DOHH2 (cell line): ENCODE data around the gene CACNA1A.

Experiments
- EZH2phosphoT487 ChIP-seq: fragments of 200-600 bp; sonication (generic); IDR thresholded peaks from 2 replicates; pipeline ENCODE4 v1.6.1; 2017; ENCODE audit warnings: borderline replicate concordance, mild to moderate bottlenecking, antibody characterized with exemption, low read length, moderate library complexity, mixed read lengths
- TF ChIP-seq, protein P1 (sequence below): fragments of 200-600 bp; sonication (generic); IDR thresholded peaks from one replicate; pipeline ENCODE4 v1.5.1; 2014; ENCODE audit warnings: antibody characterized with exemption, mild to moderate bottlenecking, low read depth, low read length; ENCODE audit not compliant: poor library complexity, severe bottlenecking

DNA sequence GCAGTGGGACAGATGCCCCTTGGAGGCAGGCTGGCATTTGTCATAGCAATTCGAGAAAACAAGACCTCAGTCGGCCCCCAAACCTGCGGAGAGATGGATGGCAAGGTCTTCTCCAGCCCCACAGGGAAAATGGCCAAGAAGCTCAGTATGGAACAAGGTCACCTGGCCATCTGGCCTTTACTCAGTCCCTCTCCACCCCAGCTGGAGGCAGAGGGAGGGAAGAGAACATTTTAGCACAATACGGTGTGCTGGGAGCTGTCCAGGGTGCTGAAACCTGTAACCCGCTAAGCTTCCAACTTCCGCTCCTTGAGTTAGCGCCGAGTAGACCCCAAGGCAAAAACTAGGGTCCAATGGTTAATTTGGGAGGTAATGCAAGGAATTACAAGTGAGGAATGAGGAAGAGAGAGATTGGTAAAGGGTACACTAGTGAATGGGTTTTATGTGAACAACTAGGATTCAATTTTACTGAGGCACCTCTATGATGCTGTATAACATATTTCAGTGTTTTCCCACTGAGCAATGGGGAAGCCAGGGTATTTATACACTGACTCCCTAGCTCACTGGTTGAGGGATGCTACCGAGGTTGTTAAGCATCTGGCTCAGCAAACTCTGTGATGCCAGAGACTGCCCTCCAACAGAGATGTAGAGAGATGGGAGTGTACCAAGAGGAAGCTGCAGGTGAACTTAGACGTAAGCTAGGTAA is 64.3 kb downstream of the CACNA1A start:
- TF ChIP-seq, protein P1, sequence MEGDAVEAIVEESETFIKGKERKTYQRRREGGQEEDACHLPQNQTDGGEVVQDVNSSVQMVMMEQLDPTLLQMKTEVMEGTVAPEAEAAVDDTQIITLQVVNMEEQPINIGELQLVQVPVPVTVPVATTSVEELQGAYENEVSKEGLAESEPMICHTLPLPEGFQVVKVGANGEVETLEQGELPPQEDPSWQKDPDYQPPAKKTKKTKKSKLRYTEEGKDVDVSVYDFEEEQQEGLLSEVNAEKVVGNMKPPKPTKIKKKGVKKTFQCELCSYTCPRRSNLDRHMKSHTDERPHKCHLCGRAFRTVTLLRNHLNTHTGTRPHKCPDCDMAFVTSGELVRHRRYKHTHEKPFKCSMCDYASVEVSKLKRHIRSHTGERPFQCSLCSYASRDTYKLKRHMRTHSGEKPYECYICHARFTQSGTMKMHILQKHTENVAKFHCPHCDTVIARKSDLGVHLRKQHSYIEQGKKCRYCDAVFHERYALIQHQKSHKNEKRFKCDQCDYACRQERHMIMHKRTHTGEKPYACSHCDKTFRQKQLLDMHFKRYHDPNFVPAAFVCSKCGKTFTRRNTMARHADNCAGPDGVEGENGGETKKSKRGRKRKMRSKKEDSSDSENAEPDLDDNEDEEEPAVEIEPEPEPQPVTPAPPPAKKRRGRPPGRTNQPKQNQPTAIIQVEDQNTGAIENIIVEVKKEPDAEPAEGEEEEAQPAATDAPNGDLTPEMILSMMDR = no peak
- no peak for TF ChIP-seq EZH2phosphoT487
